Measurements from ENCODE around the gene KRT80. TPM values are rescaled to one million over a fixed set of nuclear protein-coding genes. Genes with fewer than 3 reads are reported as not detected.

The KRT80 gene
- polyA plus RNA-seq, 2 donors: 40.9 to 53.9 TPM

DNA sequence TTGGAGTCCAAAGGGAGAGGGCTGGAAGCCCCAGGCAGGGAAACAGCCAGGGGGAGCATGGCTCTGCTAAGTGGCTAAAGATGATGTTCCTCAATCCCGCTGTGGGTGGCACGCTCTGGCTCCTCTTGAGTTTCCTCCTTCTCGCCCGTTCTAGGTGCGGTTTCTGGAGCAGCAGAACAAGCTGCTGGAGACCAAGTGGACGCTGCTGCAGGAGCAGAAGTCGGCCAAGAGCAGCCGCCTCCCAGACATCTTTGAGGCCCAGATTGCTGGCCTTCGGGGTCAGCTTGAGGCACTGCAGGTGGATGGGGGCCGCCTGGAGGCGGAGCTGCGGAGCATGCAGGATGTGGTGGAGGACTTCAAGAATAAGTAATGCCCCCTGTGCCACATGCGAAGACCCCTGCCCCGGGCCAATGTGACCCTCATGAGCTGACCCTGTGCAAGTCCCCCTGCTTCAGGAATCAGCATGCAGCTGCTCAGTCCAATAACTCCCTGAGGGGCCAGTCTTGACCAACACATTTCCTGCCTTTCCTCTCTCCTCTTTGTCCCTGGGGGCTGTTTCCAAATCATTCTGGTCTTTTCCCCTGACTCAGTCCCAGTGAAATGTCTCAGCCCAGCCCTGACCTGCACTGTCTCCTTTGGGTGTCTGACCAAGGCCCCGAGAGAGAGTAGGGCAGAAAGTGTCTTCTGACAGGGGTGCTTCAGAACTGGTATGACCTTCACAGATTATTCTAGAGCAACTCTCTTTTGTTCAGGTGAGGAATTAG is 43.4 kb upstream of the KRT80 start:
- no peaks in the 10 kb centered on the region for H3K36me3 ChIP-seq (ENCODE audit: control insufficient read depth in 2 of 2, insufficient read depth in 2 of 2, low read length in 1 of 2)
- no peaks in the 10 kb centered on the region for H3K9me3 ChIP-seq (ENCODE audit: control insufficient read depth in 2 of 2, insufficient read depth in 1 of 2, low read depth in 1 of 2, low read length in 1 of 2)
- peak overlapping the region; percentile 58 for H3K27ac ChIP-seq (ENCODE audit: low read depth in 2 of 2, low read length in 1 of 2)
- peak overlapping the region in 1 of 2 donors; percentile 18 for H3K4me3 ChIP-seq (ENCODE audit: low read depth in 1 of 2, low read length in 2 of 2)
- 90 to 91% methylated on average over 15 of the region's 15 CpGs for WGBS, 2 donors
- peaks cover 0 to 29% of the 10 kb centered on the region in 2 donors for H3K4me1 ChIP-seq (ENCODE audit: control insufficient read depth in 2 of 2, insufficient read depth in 2 of 2, low read length in 1 of 2)
- no peaks in the 10 kb centered on the region for H3K27me3 ChIP-seq (ENCODE audit: control insufficient read depth in 1 of 2, insufficient read depth in 2 of 2, low read length in 2 of 2)

- H3K27me3 ChIP-seq (ENCODE audit: control insufficient read depth in 1 of 2, insufficient read depth in 2 of 2, low read length in 2 of 2): no peaks in the 10 kb centered on the region
- H3K4me1 ChIP-seq (ENCODE audit: control insufficient read depth in 2 of 2, insufficient read depth in 2 of 2, low read length in 1 of 2): peaks cover 0 to 29% of the 10 kb centered on the region in 2 donors
- 88 to 95% methylated on average over 10 of the region's 10 CpGs for WGBS, 2 donors
- no peaks in the 10 kb centered on the region for H3K36me3 ChIP-seq (ENCODE audit: control insufficient read depth in 2 of 2, insufficient read depth in 2 of 2, low read length in 1 of 2)
- H3K9me3 ChIP-seq (ENCODE audit: control insufficient read depth in 2 of 2, insufficient read depth in 1 of 2, low read depth in 1 of 2, low read length in 1 of 2): no peaks in the 10 kb centered on the region
- H3K4me3 ChIP-seq (ENCODE audit: low read depth in 1 of 2, low read length in 2 of 2): peak overlapping the region; percentile 8 to 18
- H3K27ac ChIP-seq (ENCODE audit: low read depth in 2 of 2, low read length in 1 of 2): peak overlapping the region in 1 of 2 donors; percentile 34
Observed at GRCh38 chr12:52234223-52234810, 42.5 kb upstream of the KRT80 start.

- Histone ChIP-seq H3K36me3 (ENCODE audit: control insufficient read depth in 2 of 2, insufficient read depth in 2 of 2, low read length in 1 of 2) (no peaks in the 10 kb centered on the region), H3K27me3 (ENCODE audit: control insufficient read depth in 1 of 2, insufficient read depth in 2 of 2, low read length in 2 of 2) (no peaks in the 10 kb centered on the region), H3K9me3 (ENCODE audit: control insufficient read depth in 2 of 2, insufficient read depth in 1 of 2, low read depth in 1 of 2, low read length in 1 of 2) (no peaks in the 10 kb centered on the region), H3K27ac (ENCODE audit: low read depth in 2 of 2, low read length in 1 of 2) (no peak overlapping the region), H3K4me1 (ENCODE audit: control insufficient read depth in 2 of 2, insufficient read depth in 2 of 2, low read length in 1 of 2) (peaks cover 0 to 29% of the 10 kb centered on the region in 2 donors), H3K4me3 (ENCODE audit: low read depth in 1 of 2, low read length in 2 of 2) (peak overlapping the region; percentile 8 to 41)
- 47 to 48% methylated on average over 38 to 40 of the region's 40 CpGs for WGBS, 2 donors
Observed at GRCh38 chr12:52233462-52234207, 41.8 kb upstream of the KRT80 start.

GRCh38 chr12:52232674-52233461 is 41.1 kb upstream of the KRT80 start, which contains the start of gene KRT7:
TSS of gene KRT7 (plus strand) at chr12:52233243. CDS start at chr12:52233297, 54 bp downstream.
- Histone ChIP-seq H3K9me3 (ENCODE audit: control insufficient read depth in 2 of 2, insufficient read depth in 1 of 2, low read depth in 1 of 2, low read length in 1 of 2) (no peaks in the 10 kb centered on the region), H3K27me3 (ENCODE audit: control insufficient read depth in 1 of 2, insufficient read depth in 2 of 2, low read length in 2 of 2) (no peaks in the 10 kb centered on the region), H3K4me3 (ENCODE audit: low read depth in 1 of 2, low read length in 2 of 2) (peak within 1 kb of the TSS; percentile 8 to 41), H3K36me3 (ENCODE audit: control insufficient read depth in 2 of 2, insufficient read depth in 2 of 2, low read length in 1 of 2) (no peaks in the 10 kb centered on the region), H3K4me1 (ENCODE audit: control insufficient read depth in 2 of 2, insufficient read depth in 2 of 2, low read length in 1 of 2) (peaks cover 0 to 29% of the 10 kb centered on the region in 2 donors), H3K27ac (ENCODE audit: low read depth in 2 of 2, low read length in 1 of 2) (peak within 1 kb of the TSS; percentile 52 to 77)
- 7 to 10% methylated on average over 57 to 58 of the region's 58 CpGs for WGBS, 2 donors

GRCh38 chr12:52232203-52232673 is 40.4 kb upstream of the KRT80 start:
- Histone ChIP-seq H3K4me1 (ENCODE audit: control insufficient read depth in 2 of 2, insufficient read depth in 2 of 2, low read length in 1 of 2) (peaks cover 0 to 29% of the 10 kb centered on the region in 2 donors), H3K36me3 (ENCODE audit: control insufficient read depth in 2 of 2, insufficient read depth in 2 of 2, low read length in 1 of 2) (no peaks in the 10 kb centered on the region), H3K27ac (ENCODE audit: low read depth in 2 of 2, low read length in 1 of 2) (peak overlapping the region; percentile 52 to 77), H3K27me3 (ENCODE audit: control insufficient read depth in 1 of 2, insufficient read depth in 2 of 2, low read length in 2 of 2) (no peaks in the 10 kb centered on the region), H3K9me3 (ENCODE audit: control insufficient read depth in 2 of 2, insufficient read depth in 1 of 2, low read depth in 1 of 2, low read length in 1 of 2) (no peaks in the 10 kb centered on the region), H3K4me3 (ENCODE audit: low read depth in 1 of 2, low read length in 2 of 2) (no peak overlapping the region)
- WGBS, 2 donors: 61 to 71% methylated on average over 12 of the region's 12 CpGs

- H3K36me3 ChIP-seq (ENCODE audit: control insufficient read depth in 2 of 2, insufficient read depth in 2 of 2, low read length in 1 of 2): no peaks in the 10 kb centered on the region
- H3K27me3 ChIP-seq (ENCODE audit: control insufficient read depth in 1 of 2, insufficient read depth in 2 of 2, low read length in 2 of 2): no peaks in the 10 kb centered on the region
- H3K27ac ChIP-seq (ENCODE audit: low read depth in 2 of 2, low read length in 1 of 2): peak overlapping the region; percentile 52 to 77
- peaks cover 0 to 29% of the 10 kb centered on the region in 2 donors for H3K4me1 ChIP-seq (ENCODE audit: control insufficient read depth in 2 of 2, insufficient read depth in 2 of 2, low read length in 1 of 2)
- H3K4me3 ChIP-seq (ENCODE audit: low read depth in 1 of 2, low read length in 2 of 2): no peak overlapping the region
- no peaks in the 10 kb centered on the region for H3K9me3 ChIP-seq (ENCODE audit: control insufficient read depth in 2 of 2, insufficient read depth in 1 of 2, low read depth in 1 of 2, low read length in 1 of 2)
- 49 to 54% methylated on average over 16 of the region's 16 CpGs for WGBS, 2 donors
Observed at GRCh38 chr12:52231305-52232202, 39.7 kb upstream of the KRT80 start.

GRCh38 chr12:52230364-52231281 is 38.8 kb upstream of the KRT80 start:
- no peak overlapping the region for H3K4me3 ChIP-seq (ENCODE audit: low read depth in 1 of 2, low read length in 2 of 2)
- peaks cover 0 to 26% of the 10 kb centered on the region in 2 donors for H3K4me1 ChIP-seq (ENCODE audit: control insufficient read depth in 2 of 2, insufficient read depth in 2 of 2, low read length in 1 of 2)
- WGBS, 2 donors: 45 to 50% methylated on average over 8 of the region's 8 CpGs
- no peaks in the 10 kb centered on the region for H3K9me3 ChIP-seq (ENCODE audit: control insufficient read depth in 2 of 2, insufficient read depth in 1 of 2, low read depth in 1 of 2, low read length in 1 of 2)
- H3K36me3 ChIP-seq (ENCODE audit: control insufficient read depth in 2 of 2, insufficient read depth in 2 of 2, low read length in 1 of 2): no peaks in the 10 kb centered on the region
- peak overlapping the region; percentile 44 to 52 for H3K27ac ChIP-seq (ENCODE audit: low read depth in 2 of 2, low read length in 1 of 2)
- H3K27me3 ChIP-seq (ENCODE audit: control insufficient read depth in 1 of 2, insufficient read depth in 2 of 2, low read length in 2 of 2): no peaks in the 10 kb centered on the region
